Nephron (organoid): Measurements from ENCODE around the gene ECD.

ENCODE experiments used
- H3K27ac Mint-ChIP-seq, 3 experiments: 2 replicates each; pipeline ENCODE4 v1.8.0; 2020; ENCODE audit warnings: mixed read lengths in 3 of 3, mild to moderate bottlenecking in 2 of 3, moderate library complexity in 1 of 3
- H3K27me3 Mint-ChIP-seq: 2 replicates; pipeline ENCODE4 v1.8.0; 2021; ENCODE audit warnings: low read depth, mild to moderate bottlenecking, moderate library complexity, mixed read lengths
- H3K36me3 Mint-ChIP-seq: 2 replicates; pipeline ENCODE4 v1.8.0; 2020; ENCODE audit warnings: low read depth, mixed read lengths
- H3K4me1 Mint-ChIP-seq: 2 replicates; pipeline ENCODE4 v1.8.0; 2020; ENCODE audit warnings: mixed read lengths
- H3K4me3 Mint-ChIP-seq, 3 experiments: 2 replicates each; pipeline ENCODE4 v1.8.0; 2020; ENCODE audit warnings: mild to moderate bottlenecking in 3 of 3, mixed read lengths in 3 of 3, moderate library complexity in 2 of 3
- H3K9me3 Mint-ChIP-seq: 2 replicates; pipeline ENCODE4 v1.8.0; 2020; ENCODE audit warnings: mixed read lengths
- CTCF ChIP-seq, 3 experiments: fragments of 200-600 bp; sonication (generic); IDR thresholded peaks; one replicate each; pipeline ENCODE4 v1.5.0; 2021; ENCODE audit warnings: antibody characterized with exemption in 3 of 3; ENCODE audit not compliant: unreplicated experiment in 3 of 3

ECD gene

GRCh38 chr10:73099141-73099540 lies 68.7 kb downstream of the ECD start:
- TF ChIP-seq CTCF (IDR thresholded peaks at IDR 0.05; ENCODE audit: unreplicated experiment in 3 of 3): no peak
- no peaks in the 10 kb centered on the region for H3K27me3 Mint-ChIP-seq
- no peak overlapping the region for H3K4me3 Mint-ChIP-seq
- peak overlapping the region; percentile 25 to 73 (median 59) for H3K27ac Mint-ChIP-seq
- peaks cover 15% of the 10 kb centered on the region for H3K36me3 Mint-ChIP-seq
- H3K4me1 Mint-ChIP-seq: peaks cover 27% of the 10 kb centered on the region
- no peaks in the 10 kb centered on the region for H3K9me3 Mint-ChIP-seq

GRCh38 chr10:73097305-73097670 lies 70.5 kb downstream of the ECD start:
- Mint-ChIP-seq H3K27ac (peak overlapping the region; percentile 97 to 99 (median 98)), H3K27me3 (no peaks in the 10 kb centered on the region), H3K9me3 (no peaks in the 10 kb centered on the region), H3K4me3 (peak overlapping the region; percentile 93 to 96 (median 94)), H3K36me3 (peaks cover 9% of the 10 kb centered on the region), H3K4me1 (peaks cover 39% of the 10 kb centered on the region)
- TF ChIP-seq CTCF (IDR thresholded peaks at IDR 0.05; ENCODE audit: unreplicated experiment in 3 of 3): no peak

- peaks cover 8% of the 10 kb centered on the region for H3K36me3 Mint-ChIP-seq
- H3K27me3 Mint-ChIP-seq: no peaks in the 10 kb centered on the region
- TF ChIP-seq CTCF (IDR thresholded peaks at IDR 0.05; ENCODE audit: unreplicated experiment in 3 of 3): peak; percentile 49 to 65 (median 54)
- no peaks in the 10 kb centered on the region for H3K9me3 Mint-ChIP-seq
- peak within 1 kb of the TSS; percentile 97 to 99 (median 98) for H3K27ac Mint-ChIP-seq
- peaks cover 43% of the 10 kb centered on the region for H3K4me1 Mint-ChIP-seq
- peak within 1 kb of the TSS; percentile 93 to 96 (median 94) for H3K4me3 Mint-ChIP-seq
Observed at GRCh38 chr10:73096449-73097304, 71.1 kb downstream of the ECD start, which contains the start of gene P4HA1. Gene P4HA1 (minus strand): TSS chr10:73096866. CDS start chr10:73074883, 21,983 bp downstream.

GRCh38 chr10:73096041-73096448 lies 71.8 kb downstream of the ECD start:
- H3K9me3 Mint-ChIP-seq: no peaks in the 10 kb centered on the region
- H3K27ac Mint-ChIP-seq: peak overlapping the region; percentile 97 to 99 (median 98)
- H3K4me1 Mint-ChIP-seq: peaks cover 48% of the 10 kb centered on the region
- TF ChIP-seq CTCF (IDR thresholded peaks at IDR 0.05; ENCODE audit: unreplicated experiment in 3 of 3): no peak
- H3K4me3 Mint-ChIP-seq: peak overlapping the region; percentile 93 to 96 (median 94)
- peaks cover 9% of the 10 kb centered on the region for H3K36me3 Mint-ChIP-seq
- H3K27me3 Mint-ChIP-seq: no peaks in the 10 kb centered on the region

- H3K9me3 Mint-ChIP-seq: no peaks in the 10 kb centered on the region
- no peaks in the 10 kb centered on the region for H3K27me3 Mint-ChIP-seq
- H3K36me3 Mint-ChIP-seq: peaks cover 9% of the 10 kb centered on the region
- no peak for TF ChIP-seq CTCF (IDR thresholded peaks at IDR 0.05; ENCODE audit: unreplicated experiment in 3 of 3)
- peak overlapping the region; percentile 97 to 99 (median 98) for H3K27ac Mint-ChIP-seq
- peak overlapping the region; percentile 93 to 96 (median 94) for H3K4me3 Mint-ChIP-seq
- peaks cover 48% of the 10 kb centered on the region for H3K4me1 Mint-ChIP-seq
Observed at GRCh38 chr10:73095481-73096021, 72.3 kb downstream of the ECD start.
